ENCODE results near the gene SCAMP5.

Gene SCAMP5

GRCh38 chr15:75023181-75023871 lies 28.0 kb downstream of the SCAMP5 start, which contains the start of gene PPCDC:
PPCDC (plus strand) TSS chr15:75023590; CDS start chr15:75028319, 4,729 bp downstream.
- DNase-seq (ENCODE audit: low read depth, low spot score): peak; percentile 87

DNA sequence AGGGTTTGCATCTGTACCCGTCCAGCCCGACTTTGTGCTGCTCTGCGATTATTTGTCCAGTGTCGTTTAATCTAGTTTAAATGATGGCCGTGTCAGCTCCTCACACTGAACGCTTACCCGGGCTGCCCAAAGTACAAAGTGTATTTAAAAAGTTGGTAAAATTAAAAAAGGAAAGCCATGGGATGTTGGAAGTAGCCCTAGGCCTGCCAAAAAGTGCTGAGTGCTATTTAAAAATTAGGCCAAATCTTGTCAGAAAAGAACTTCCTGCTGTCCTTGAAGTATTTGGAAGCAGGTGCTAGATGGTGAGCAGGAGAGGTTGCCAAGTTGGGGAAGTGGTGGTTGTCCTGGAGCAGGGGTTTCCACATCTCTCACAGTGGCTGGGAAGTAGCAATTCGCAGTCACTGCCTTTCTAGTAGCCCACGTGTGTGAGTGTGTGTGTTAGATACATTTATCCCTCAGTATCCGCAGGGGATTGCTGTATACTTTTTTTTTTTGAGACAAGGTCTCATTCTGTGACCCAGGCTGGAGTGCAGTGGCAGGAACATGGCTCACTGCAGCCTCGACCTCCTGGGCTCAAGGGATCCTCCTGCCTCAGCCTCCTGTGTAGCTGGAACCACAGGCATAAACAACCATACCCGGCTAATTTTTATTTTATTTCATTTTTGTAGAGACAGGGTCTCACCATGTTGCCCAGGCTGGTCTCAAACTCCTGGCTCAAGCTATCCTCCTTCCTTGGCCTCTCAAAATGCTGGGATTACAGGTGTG lies 28.7 kb downstream of the SCAMP5 start:
- DNase-seq (ENCODE audit: low read depth, low spot score): no peak

DNA sequence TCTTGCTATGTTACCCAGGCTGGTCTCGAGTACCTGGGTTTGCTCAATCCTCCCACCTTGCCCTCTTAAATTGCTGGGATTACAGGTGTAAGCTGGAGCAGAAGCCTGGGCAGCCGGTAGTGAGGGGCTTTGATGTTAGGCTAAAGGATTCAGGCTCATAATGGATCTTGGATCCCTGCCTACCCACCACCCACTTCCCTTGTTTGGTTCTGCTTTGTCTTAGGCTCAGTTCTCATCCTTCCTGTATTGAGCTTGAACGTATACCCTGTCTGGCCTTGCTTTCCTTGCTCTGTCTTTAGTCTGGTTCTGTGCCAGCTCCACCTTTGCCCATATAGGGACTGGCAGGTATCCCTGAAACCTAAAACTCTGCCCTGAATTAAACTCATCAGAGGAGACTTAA lies 29.7 kb downstream of the SCAMP5 start:
- DNase-seq (ENCODE audit: low read depth, low spot score): no peak

DNA sequence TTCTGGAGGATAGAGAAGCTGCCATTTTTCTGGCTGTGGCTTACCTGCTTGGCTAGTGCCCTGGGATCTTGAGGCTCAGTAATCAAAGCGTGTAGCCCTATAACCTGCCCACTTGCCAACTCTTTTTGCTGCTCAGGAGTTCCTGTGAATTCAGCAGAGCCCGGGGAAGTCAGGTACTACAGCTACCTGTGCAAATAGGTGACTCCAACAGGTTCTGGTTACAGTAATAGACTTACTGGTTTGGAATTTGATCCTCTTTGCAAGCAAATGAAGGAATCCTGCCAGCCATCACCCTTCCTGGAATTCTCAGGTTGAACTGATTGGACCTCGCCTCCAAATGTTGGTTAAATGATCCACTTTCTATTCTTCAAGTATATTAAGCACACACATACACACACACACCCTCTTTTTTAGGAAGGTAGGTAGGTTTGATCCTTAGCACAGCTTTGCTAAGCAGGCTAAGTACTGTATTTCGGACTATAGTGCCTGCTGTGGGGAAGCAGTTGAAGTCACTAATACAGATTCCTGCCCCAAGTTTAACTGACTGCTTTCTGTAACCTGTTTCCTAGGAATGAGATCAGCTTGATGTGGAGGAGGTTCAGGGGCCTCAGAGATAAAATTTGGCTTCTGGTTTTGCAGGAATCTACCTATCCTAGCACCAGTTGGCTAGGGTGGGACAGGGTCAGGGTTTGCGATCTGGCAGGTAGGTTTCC lies 30.3 kb downstream of the SCAMP5 start:
- DNase-seq (ENCODE audit: low read depth, low spot score): no peak

GRCh38 chr15:75027551-75027950 lies 32.2 kb downstream of the SCAMP5 start:
- no peak for DNase-seq (ENCODE audit: low read depth, low spot score)

DNA sequence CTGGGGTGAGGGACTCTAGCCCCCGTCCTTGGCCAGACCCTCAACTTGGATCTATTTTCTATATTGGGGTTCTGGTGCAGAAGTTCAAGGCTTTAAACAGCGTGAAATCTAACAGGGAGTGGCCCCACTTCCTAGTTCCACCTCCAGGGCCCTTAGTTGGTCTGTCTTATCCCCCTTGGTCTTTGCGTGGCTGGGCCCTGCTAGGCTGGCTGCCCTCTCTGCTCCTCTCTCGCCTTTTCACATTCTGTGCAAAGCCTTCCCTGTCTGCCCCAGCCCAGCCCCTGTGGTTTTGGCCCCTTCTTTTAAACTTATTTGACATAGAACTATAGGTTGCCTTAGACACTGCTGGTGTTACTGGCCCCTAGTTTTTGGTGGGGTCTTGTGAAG lies 33.6 kb downstream of the SCAMP5 start:
- no peak for DNase-seq (ENCODE audit: low read depth, low spot score)

DNA sequence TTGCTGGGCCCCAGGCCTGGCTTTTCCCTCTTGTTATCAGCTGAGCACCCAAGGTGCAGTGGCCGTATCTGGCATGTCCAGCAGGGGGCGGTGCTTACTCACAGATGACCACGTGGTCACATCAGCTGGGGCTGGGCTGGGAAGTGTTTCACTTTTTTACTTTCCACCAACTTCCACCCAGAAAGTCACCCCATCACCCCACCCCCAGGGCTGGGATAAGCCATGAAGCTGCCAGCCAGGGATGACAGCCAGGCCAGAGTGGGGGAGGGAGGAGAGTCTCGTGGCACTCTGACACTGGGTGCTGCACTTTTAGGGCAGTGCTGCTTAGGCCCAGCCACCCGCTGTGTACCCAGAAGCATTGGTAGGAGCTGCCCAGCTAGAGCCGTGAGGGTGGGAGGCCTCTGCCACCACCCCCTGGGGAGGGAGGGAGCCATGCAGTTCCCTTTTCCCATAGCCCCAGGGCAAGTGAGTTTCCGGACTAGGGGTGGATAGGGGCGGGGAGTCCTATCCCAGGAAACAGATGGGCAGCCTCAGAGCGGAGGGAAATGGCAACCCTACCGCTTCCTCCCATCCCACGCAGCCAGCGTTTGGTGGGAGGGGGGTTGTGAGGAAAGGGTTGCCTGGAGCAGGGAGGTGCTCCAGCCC lies 34.1 kb downstream of the SCAMP5 start:
- DNase-seq (ENCODE audit: low read depth, low spot score): no peak

DNA sequence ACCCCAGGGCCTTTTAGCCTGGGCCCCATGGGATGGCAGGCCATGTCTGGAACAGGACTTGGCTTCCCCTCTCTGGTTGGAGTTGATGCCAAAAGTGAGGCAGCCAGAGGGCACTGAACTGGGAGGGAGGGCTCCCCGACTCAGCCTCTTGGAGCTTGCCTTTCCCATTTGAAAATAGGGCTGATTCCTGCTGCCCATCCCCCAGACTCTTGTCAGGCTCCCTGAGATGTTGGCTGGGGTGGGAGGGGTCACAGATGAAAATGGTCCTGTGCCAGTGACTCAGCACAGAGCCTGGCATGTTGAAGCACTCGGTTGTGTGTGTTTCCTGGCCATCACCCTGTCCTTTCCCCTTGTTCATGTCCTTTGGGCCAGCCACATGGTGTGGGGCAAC lies 34.7 kb downstream of the SCAMP5 start:
- no peak for DNase-seq (ENCODE audit: low read depth, low spot score)

DNA sequence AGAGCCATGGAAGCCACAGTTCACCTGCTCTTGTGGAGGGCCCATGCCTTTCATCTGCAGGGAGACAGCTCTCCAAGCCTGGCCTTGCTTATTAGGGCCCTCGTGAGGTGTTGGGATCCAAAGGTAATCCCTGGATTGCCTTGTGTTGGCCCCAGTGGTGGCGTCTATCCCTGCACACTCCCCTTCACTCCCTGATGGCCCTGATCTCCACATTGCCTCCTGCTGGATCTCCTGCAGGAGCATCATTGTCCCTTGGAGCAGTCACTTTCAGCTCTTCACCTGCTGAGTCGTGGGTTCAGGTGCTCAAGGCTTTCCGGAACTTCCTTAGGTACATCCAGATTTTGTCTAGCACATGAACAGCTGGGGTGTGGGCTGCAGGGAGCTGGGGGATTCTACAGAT lies 35.1 kb downstream of the SCAMP5 start:
- DNase-seq (ENCODE audit: low read depth, low spot score): no peak

- no peak for DNase-seq (ENCODE audit: low read depth, low spot score)
Observed at GRCh38 chr15:75031848-75032247, 36.5 kb downstream of the SCAMP5 start.

DNA sequence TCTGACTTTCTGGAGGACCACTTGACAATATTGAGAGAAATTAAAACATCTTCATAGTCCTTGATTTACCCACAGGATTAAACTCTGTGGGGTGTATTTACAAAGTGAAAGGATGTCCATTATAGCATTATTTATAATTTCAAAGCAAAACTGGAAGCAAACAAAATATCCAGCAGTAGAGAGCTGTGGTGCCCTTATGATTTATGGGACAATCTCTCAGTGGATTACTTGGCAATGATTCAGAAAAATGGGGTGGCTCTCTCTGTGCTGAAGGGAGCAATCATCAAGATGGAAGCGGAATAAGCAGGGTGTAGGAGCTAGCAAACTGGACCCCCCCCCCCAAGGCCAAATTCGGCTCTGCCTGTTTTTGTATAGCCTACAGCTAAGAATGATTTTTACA lies 37.0 kb downstream of the SCAMP5 start:
- DNase-seq (ENCODE audit: low read depth, low spot score): no peak

DNA sequence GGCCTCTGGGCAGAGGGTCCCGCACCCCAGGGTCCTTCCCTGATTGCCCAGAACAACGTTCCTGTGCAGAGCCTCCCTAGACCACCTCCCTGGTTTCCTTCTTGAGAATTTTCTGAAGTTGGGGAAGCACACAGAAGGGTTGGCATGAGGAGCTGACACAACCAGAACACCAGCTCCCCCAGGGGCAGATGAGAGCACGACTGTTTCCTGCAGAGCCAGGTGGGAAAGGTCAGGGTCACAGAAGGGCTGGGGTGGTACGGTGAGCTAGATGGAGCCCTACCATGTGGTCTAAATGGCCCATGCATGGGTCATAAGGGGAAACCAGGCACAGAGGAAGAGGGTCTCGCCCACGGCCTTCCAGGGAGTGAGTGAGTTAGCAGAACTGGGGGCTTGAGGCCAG lies 38.4 kb downstream of the SCAMP5 start:
- DNase-seq (ENCODE audit: low read depth, low spot score): no peak

DNA sequence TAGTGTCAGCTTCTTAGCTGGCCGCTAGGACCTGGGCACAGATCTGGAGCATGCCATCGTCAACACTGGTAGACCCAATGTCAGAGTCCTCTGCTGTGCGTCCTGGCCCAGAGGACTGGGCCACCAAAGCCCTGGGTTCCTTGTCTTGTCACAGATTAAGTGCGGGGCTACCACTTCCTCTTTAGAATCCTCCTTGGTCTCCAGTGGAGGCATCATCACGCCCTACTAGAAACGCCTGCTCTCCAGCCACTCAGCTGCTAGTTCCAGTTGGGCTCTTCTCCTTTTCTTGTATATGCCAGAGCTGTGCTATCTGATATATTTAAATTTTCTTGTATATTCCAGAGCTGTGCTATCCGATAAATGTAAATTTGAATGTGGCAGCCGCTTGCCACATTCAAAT lies 39.3 kb downstream of the SCAMP5 start:
- DNase-seq (ENCODE audit: low read depth, low spot score): no peak

- peak; percentile 77 for DNase-seq (ENCODE audit: low read depth, low spot score)
Observed at GRCh38 chr15:75036212-75036616, 40.9 kb downstream of the SCAMP5 start.

- no peak for DNase-seq (ENCODE audit: low read depth, low spot score)
Observed at GRCh38 chr15:75037685-75038084, 42.3 kb downstream of the SCAMP5 start.

DNA sequence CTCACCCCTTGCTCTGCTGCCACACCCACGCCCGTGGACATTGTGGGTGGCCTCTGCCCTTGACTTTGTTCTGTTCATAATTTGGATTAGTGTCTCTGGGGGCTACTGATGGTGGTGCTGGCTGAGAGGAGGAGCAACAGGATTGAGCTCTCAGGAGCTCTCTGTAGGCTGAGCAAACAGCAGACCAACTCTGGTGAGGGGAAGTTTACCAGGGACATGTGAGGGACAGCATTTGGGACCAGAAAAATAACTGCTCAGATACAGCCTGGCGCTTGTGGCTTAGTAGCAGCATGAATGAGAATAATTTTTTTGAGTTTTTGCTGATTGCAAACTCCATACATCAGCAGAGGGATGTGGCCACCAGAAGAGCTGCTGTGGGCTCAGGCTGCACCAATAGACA lies 42.9 kb downstream of the SCAMP5 start:
- DNase-seq (ENCODE audit: low read depth, low spot score): no peak

DNA sequence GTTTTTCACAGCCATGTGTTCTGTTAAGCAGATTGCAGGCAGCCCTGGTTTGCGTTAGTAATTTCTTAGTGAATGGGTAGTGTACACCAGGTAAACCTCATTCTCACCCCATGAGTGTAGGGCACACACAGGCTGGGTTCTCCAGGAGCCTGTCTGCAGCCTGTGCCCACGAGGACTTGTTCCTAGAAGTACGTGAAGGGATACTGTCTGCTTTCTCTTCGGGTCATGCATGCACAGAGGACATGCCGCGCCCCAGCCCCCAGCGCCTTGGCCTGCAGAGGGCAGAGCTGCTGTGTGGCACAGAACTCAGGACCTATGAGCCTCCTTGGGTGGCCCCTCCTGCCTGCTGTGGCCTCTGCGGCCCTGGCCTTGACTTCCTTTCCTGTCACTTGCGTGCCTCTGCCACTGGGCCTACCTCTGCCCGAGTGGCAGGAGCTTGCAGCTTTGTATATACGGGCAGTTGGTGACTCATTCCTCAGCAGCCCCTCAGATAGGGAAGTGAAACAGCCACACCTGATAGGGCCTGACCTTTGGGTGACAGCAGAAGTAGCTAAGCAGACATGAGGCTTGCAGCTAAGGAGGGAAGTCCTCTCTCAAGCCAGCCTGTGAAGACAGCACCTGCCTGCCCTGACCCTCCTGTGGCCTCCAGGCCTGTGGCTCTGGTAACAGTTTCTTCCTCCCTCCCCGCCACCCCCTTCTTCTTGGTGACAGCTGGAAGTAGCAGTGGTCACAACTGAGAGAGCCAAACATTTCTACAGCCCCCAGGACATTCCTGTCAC lies 47.6 kb downstream of the SCAMP5 start:
- DNase-seq (ENCODE audit: low read depth, low spot score): no peak

GRCh38 chr15:75043509-75044257 lies 48.3 kb downstream of the SCAMP5 start:
- DNase-seq (ENCODE audit: low read depth, low spot score): no peak

- DNase-seq (ENCODE audit: low read depth, low spot score): no peak
Observed at GRCh38 chr15:75044258-75044878, 49.0 kb downstream of the SCAMP5 start.

GRCh38 chr15:75045332-75046015 lies 50.1 kb downstream of the SCAMP5 start:
- DNase-seq (ENCODE audit: low read depth, low spot score): no peak
